G401.6 (cell line): Measurements from ENCODE around the gene SNRNP27.
"Not testable (repeated sequence)": the region's sequence is repeated elsewhere in the genome, so short reads cannot be mapped to it uniquely, and the experiment has no call there.

Experiments
- FAIRE-seq: peaks from 2 replicates; lab custom pipeline; 2012; peaks lifted over from hg19 to GRCh38; lab: Jason Lieb, UNC

The SNRNP27 gene

DNA sequence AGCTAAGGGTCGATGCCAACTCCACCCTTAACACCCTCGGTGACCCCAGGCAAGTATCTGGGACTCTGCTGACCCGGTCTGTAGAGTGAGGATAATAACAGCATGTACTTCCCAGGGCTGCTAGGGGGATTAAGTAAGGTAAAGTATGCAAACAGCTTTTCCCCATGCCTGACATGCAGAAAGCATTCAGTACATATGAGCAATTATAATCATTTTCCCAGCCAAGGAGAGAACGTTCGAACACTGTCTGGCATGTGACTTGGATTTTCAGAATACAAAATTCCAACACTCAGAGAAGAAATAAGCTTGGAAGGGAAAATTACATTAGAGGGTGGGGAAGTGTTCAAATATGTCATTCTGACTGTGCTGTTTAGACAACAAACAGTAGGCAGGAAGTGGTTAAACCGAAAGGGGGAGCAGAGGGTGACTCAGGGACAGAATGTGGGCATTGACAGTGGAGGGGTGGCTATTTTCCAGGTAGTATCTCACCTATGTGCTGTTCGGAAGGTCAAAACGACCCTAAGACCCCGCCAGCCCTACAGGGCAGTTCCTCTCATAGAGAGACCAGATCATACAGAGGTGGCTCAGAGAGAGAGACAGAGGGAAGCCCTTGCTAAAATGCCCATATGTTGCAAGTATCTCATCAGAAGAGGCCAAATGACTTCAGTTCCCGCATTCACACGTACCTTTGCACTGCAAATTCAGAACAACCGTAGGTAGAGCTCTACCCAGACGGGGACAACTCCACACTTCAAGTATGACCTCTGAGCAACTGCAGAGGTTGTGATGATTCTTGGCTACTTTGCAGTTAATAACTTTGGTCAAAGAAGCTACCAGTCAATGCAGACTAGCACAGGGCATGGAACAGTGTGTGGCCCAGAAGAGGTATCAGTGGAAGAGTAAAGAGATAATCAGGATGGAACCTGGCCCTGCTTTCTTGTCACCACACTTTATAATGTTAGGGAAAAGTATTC lies 52.9 kb downstream of the SNRNP27 start:
- FAIRE-seq: no peak

DNA sequence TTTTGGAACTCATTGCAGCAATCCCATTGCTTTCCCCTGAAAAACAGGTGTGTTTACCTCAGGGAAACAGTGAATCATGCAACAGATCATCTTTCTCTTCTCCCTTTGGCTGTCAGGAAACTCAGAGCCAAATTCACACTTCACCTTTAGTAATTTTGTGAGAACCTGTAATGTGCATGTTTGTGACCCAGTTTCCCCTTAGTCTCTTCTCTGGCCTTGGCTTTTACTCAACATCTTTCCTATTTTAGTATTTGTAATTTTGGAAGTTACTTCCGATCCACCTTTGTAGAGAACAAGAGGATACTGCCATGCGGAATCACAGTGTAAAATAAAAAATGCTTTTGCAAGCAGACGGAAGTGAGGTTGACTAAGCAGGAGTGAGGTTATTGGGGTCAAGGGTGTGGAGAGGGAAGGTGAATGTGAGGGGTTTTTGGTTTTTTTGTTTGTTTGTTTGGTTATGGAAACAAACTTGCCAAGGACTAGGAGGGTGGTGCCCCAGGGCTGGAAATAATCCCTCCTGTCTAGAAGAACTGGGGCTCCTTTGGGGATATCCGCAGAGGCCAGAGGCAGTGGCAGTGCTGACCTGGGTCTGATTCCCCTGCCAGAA lies 53.7 kb downstream of the SNRNP27 start:
- no peak for FAIRE-seq

DNA sequence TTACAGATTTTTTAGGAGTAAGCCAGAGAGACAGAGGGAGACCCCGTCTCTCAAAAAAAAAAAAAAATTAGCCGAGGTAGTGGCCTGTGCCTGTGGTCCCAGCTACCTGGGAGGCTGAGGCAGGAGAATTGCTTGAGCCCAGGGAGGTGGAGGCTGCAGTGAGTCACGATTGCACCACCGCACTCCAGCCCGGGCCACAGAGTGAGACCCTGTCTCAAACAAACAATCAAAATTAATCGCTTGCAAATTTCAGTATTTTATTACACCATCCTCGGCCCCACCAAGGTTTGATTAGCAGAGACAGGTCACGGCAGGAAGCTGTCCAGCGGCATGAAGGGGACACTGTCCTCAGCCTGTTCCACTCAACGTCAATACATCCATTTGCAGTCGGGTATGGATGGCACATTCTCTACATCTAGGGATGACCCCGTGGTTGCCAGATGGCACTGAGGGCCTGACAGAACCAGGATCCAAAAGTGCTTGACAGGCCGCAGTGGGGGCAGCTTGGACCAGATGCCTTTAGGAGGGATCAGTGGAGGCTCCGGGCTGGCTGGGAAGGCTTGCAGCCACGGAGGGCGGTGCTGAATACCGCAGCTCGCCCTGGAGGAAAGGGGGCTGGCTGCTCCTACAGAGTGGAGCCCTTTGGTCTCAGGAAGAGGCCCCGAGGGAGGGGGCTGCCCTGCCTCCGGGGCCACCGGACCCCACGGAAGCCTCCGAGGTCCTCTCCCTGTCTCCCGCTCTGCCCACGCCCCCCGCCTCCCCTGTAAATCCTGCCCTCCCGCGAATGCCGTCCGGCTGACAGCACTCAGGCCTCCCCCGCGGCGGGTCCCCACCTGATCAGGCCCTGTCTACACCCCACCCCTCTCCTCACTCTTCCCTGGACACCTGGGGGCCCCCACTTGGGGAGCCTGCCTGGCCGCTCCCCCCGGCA lies 54.5 kb downstream of the SNRNP27 start:
- FAIRE-seq: no peak

- no peak for FAIRE-seq
Measured at GRCh38 chr2:69948963-69949645, 55.3 kb downstream of the SNRNP27 start.

DNA sequence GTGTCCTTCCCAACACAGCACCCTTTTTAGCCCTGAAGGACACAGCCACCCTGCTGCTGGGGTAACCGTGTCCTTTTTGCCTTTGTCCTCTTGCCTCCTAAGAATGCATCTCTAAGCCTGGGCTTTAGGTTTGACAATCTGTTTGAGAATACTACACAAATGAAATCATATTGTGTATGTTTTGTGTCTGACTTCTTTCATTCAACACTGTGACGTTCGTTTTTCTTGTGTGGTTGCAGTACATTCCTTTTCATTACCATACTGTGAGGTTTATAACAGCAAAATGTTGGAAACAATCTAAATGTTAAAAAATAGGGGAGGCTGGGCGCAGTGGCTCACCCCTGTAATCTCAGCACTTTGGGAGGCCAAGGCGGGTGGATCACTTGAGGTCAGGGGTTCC lies 56.5 kb downstream of the SNRNP27 start:
- no peak for FAIRE-seq

DNA sequence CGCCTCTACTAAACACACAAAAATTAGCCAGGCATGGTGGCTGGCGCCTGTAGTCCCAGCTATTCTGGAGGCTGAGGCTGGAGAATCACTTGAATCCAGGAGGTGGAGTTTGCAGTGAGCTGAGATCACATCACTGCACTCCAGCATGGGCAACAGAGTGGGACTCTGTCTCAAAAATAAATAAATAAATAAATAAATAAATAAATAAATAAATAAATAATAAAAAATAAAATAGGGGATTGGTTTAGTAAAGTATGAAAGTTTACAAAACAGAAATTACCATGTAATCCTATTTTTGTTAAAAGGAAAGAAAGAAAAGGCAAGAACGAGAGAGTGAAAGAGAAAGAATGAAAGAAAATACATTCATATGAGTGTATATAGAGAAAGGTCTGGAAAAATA lies 56.9 kb downstream of the SNRNP27 start:
- FAIRE-seq: not testable (repeated sequence)

- no peak for FAIRE-seq
Measured at GRCh38 chr2:69952336-69953115, 58.8 kb downstream of the SNRNP27 start.

DNA sequence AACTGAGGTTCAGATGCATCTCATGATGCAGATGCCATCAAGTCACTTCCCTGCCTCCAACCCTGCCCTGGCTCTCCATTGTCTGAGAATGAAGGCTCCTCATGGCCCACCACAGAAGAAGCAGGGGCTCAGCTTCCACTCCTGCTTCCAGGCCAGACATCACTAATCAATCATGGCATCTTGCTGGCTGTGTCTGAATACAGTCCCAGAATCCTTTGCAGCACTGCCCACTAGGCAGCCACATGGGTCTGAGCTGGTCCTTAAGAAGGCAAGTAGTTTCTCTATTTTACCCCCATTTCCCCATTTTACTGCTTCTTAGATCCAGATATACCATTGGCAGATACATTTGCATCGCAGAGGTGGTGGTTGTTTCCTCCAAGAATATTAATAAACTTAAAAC lies 60.3 kb downstream of the SNRNP27 start:
- no peak for FAIRE-seq
